ENCODE measurements around the gene TNFSF12.

The TNFSF12 gene

GRCh38 chr17:7544911-7545310 is 3.9 kb upstream of the TNFSF12 start:
- no peak for DNase-seq (ENCODE audit: low read depth)

GRCh38 chr17:7549401-7550055 is 670 bp downstream of the TNFSF12 start:
- no peak for DNase-seq (ENCODE audit: low read depth)

GRCh38 chr17:7550344-7550743 is 1.5 kb downstream of the TNFSF12 start:
- no peak for DNase-seq (ENCODE audit: low read depth)

- DNase-seq (ENCODE audit: low read depth): no peak
Measured at GRCh38 chr17:7551396-7551795, 2.5 kb downstream of the TNFSF12 start.

- DNase-seq (ENCODE audit: low read depth): no peak
Measured at GRCh38 chr17:7552621-7553051, 3.8 kb downstream of the TNFSF12 start.

GRCh38 chr17:7553356-7553755 is 4.5 kb downstream of the TNFSF12 start:
- no peak for DNase-seq (ENCODE audit: low read depth)

- DNase-seq (ENCODE audit: low read depth): no peak
Measured at GRCh38 chr17:7555320-7555948, 6.6 kb downstream of the TNFSF12 start.

GRCh38 chr17:7556627-7557026 is 7.8 kb downstream of the TNFSF12 start:
- DNase-seq (ENCODE audit: low read depth): no peak

- no peak for DNase-seq (ENCODE audit: low read depth)
Measured at GRCh38 chr17:7557147-7557764, 8.4 kb downstream of the TNFSF12 start.

GRCh38 chr17:7557775-7558543 is 9.1 kb downstream of the TNFSF12 start:
- peak; percentile 67 for DNase-seq (ENCODE audit: low read depth)

- no peak for DNase-seq (ENCODE audit: low read depth)
Measured at GRCh38 chr17:7558544-7559319, 9.9 kb downstream of the TNFSF12 start, which contains the start of gene TNFSF13. TNFSF13 (plus strand) TSS chr17:7558750; CDS start chr17:7559040, 290 bp downstream.

GRCh38 chr17:7559320-7560171 is 10.7 kb downstream of the TNFSF12 start:
- DNase-seq (ENCODE audit: low read depth): no peak

- DNase-seq (ENCODE audit: low read depth): no peak
Measured at GRCh38 chr17:7560172-7561027, 11.5 kb downstream of the TNFSF12 start.

- DNase-seq (ENCODE audit: low read depth): peak; percentile 72
Measured at GRCh38 chr17:7561028-7561575, 12.2 kb downstream of the TNFSF12 start.

- peak; percentile 88 for DNase-seq (ENCODE audit: low read depth)
Measured at GRCh38 chr17:7561589-7562207, 12.8 kb downstream of the TNFSF12 start, which contains the start of gene SENP3. SENP3 (plus strand) TSS chr17:7561919; CDS start chr17:7563077, 1,158 bp downstream.

GRCh38 chr17:7562208-7562605 is 13.3 kb downstream of the TNFSF12 start:
- DNase-seq (ENCODE audit: low read depth): no peak

GRCh38 chr17:7563115-7563869 is 14.4 kb downstream of the TNFSF12 start:
- DNase-seq (ENCODE audit: low read depth): no peak

GRCh38 chr17:7569571-7569970 is 20.7 kb downstream of the TNFSF12 start:
- DNase-seq (ENCODE audit: low read depth): no peak

Measured in fibroblast of gingiva (primary cell).